H9 (cell line): ENCODE data around the gene SORBS1. TPM values are rescaled to one million over a fixed set of nuclear protein-coding genes. Genes with fewer than 3 reads are reported as not detected.
A peak's percentile ranks its signal among the peaks of the same experiment; 100 is the strongest.

Experiments
- DNase-seq: peaks from one replicate; pipeline ENCODE4 v3.0.0-alpha.2; 2017
- H2AFZ ChIP-seq: one replicate; pipeline ENCODE4 v1.6.1; 2013; ENCODE audit warnings: mild to moderate bottlenecking, low read length, control low read depth, moderate library complexity
- H2AK5ac ChIP-seq: 2 replicates; pipeline ENCODE4 v1.6.1; 2013; ENCODE audit warnings: low read length, control low read depth, mixed read lengths; ENCODE audit not compliant: insufficient read length
- H2BK120ac ChIP-seq: one replicate; pipeline ENCODE4 v1.6.1; 2013; ENCODE audit warnings: low read depth, mild to moderate bottlenecking, low read length, control low read depth, inconsistent platforms; ENCODE audit not compliant: poor library complexity, severe bottlenecking
- H2BK12ac ChIP-seq: 2 replicates; pipeline ENCODE4 v1.6.1; 2013; ENCODE audit warnings: low read length, control low read depth, mixed read lengths, low read depth; ENCODE audit not compliant: insufficient read length
- H2BK15ac ChIP-seq: 2 replicates; pipeline ENCODE4 v1.6.1; 2013; ENCODE audit warnings: low read depth, low read length, control low read depth
- H2BK20ac ChIP-seq: one replicate; pipeline ENCODE4 v1.6.1; 2013; ENCODE audit warnings: low read depth, mild to moderate bottlenecking, low read length, control low read depth, inconsistent platforms; ENCODE audit not compliant: poor library complexity, severe bottlenecking
- H2BK5ac ChIP-seq: 2 replicates; pipeline ENCODE4 v1.6.1; 2013; ENCODE audit warnings: low read length, control low read depth, mixed read lengths; ENCODE audit not compliant: insufficient read length
- H3K14ac ChIP-seq: 2 replicates; pipeline ENCODE4 v1.6.1; 2013; ENCODE audit warnings: low read length, control low read depth; ENCODE audit not compliant: insufficient read depth
- H3K18ac ChIP-seq: 2 replicates; pipeline ENCODE4 v1.6.1; 2013; ENCODE audit warnings: low read depth, mild to moderate bottlenecking, mixed read lengths, low read length, control low read depth; ENCODE audit not compliant: insufficient read length
- H3K23ac ChIP-seq: 2 replicates; pipeline ENCODE4 v1.6.1; 2013; ENCODE audit warnings: low read length, control low read depth, mixed read lengths, low read depth; ENCODE audit not compliant: insufficient read length
- H3K23me2 ChIP-seq: 2 replicates; pipeline ENCODE4 v1.6.1; 2013; ENCODE audit warnings: low read depth, mild to moderate bottlenecking, mixed read lengths, low read length, control low read depth; ENCODE audit not compliant: insufficient read length, poor library complexity, severe bottlenecking
- H3K27ac ChIP-seq: 2 replicates; pipeline ENCODE4 v1.5.1; 2013; ENCODE audit warnings: low read length, control low read depth, mixed read lengths, low read depth; ENCODE audit not compliant: insufficient read length
- H3K27me3 ChIP-seq: 2 replicates; pipeline ENCODE4 v1.6.1; 2013; ENCODE audit warnings: low read length, control low read depth, inconsistent platforms; ENCODE audit not compliant: insufficient read depth
- H3K4ac ChIP-seq: 2 replicates; pipeline ENCODE4 v1.6.1; 2013; ENCODE audit warnings: low read depth, mild to moderate bottlenecking, control low read depth, inconsistent platforms, low read length, moderate library complexity
- H3K4me1 ChIP-seq: 2 replicates; pipeline ENCODE4 v1.6.1; 2013; ENCODE audit warnings: low read length, control low read depth, inconsistent platforms; ENCODE audit not compliant: insufficient read depth
- H3K4me2 ChIP-seq: 2 replicates; pipeline ENCODE4 v1.6.1; 2013; ENCODE audit warnings: low read length, control low read depth, mixed read lengths; ENCODE audit not compliant: insufficient read length, insufficient read depth
- H3K56ac ChIP-seq: 2 replicates; pipeline ENCODE4 v1.6.1; 2013; ENCODE audit warnings: low read depth, mild to moderate bottlenecking, mixed read lengths, low read length, control low read depth; ENCODE audit not compliant: insufficient read length
- H3K79me1 ChIP-seq: 2 replicates; pipeline ENCODE4 v1.6.1; 2013; ENCODE audit warnings: low read depth, mild to moderate bottlenecking, moderate library complexity, low read length, control low read depth, inconsistent platforms; ENCODE audit not compliant: insufficient read depth, poor library complexity, severe bottlenecking
- H3K79me2 ChIP-seq: 2 replicates; pipeline ENCODE4 v1.6.1; 2013; ENCODE audit warnings: low read length, control low read depth, inconsistent platforms; ENCODE audit not compliant: insufficient read depth
- H3K9ac ChIP-seq: 2 replicates; pipeline ENCODE4 v1.6.1; 2013; ENCODE audit warnings: low read length, control low read depth, mixed read lengths; ENCODE audit not compliant: insufficient read length; ENCODE audit errors: extremely low read depth
- H3K9me3 ChIP-seq: one replicate; pipeline ENCODE4 v1.6.1; 2013; ENCODE audit warnings: low read depth, low read length, inconsistent platforms; ENCODE audit not compliant: control insufficient read depth
- H3T11ph ChIP-seq: one replicate; pipeline ENCODE4 v1.6.1; 2013; ENCODE audit warnings: mild to moderate bottlenecking, low read length, control low read depth, inconsistent platforms
- H4K20me1 ChIP-seq: one replicate; pipeline ENCODE4 v1.6.1; 2013; ENCODE audit not compliant: control insufficient read depth, insufficient read length, insufficient read depth
- H4K5ac ChIP-seq: 2 replicates; pipeline ENCODE4 v1.6.1; 2013; ENCODE audit warnings: low read depth, mild to moderate bottlenecking, mixed read lengths, low read length, control low read depth; ENCODE audit not compliant: insufficient read length
- H4K8ac ChIP-seq: replicated peaks from 2 replicates; pipeline ENCODE4 v1.6.1; 2013; ENCODE audit warnings: low read length, control low read depth, mixed read lengths, low read depth; ENCODE audit not compliant: insufficient read length
- H4K91ac ChIP-seq: 2 replicates; pipeline ENCODE4 v1.6.1; 2013; ENCODE audit warnings: low read depth, mild to moderate bottlenecking, moderate library complexity, mixed read lengths, low read length, control low read depth; ENCODE audit not compliant: insufficient read length
- H3K27ac Mint-ChIP-seq, 3 experiments: 2 replicates in 2 of 3; 3 replicates in 1 of 3; pipeline ENCODE4 v1.8.0; 2020 to 2021; ENCODE audit warnings: mixed read lengths in 3 of 3, mild to moderate bottlenecking in 1 of 3, moderate library complexity in 1 of 3
- H3K27me3 Mint-ChIP-seq: 2 replicates; pipeline ENCODE4 v1.8.0; 2021; ENCODE audit warnings: low read depth, mild to moderate bottlenecking, moderate library complexity, mixed read lengths
- H3K36me3 Mint-ChIP-seq, 3 experiments: 2 replicates in 2 of 3; 3 replicates in 1 of 3; pipeline ENCODE4 v1.8.0; 2020 to 2021; ENCODE audit warnings: low read depth in 3 of 3, mixed read lengths in 3 of 3; ENCODE audit not compliant: insufficient read depth in 1 of 3
- H3K4me1 Mint-ChIP-seq, 2 experiments: 2 replicates each; pipeline ENCODE4 v1.8.0; 2020; ENCODE audit warnings: mixed read lengths in 2 of 2
- H3K4me3 Mint-ChIP-seq, 2 experiments: 2 replicates in 1 of 2; 3 replicates in 1 of 2; pipeline ENCODE4 v1.8.0; 2020 to 2021; ENCODE audit warnings: mild to moderate bottlenecking in 2 of 2, mixed read lengths in 2 of 2, moderate library complexity in 1 of 2
- H3K9me3 Mint-ChIP-seq, 2 experiments: 2 replicates in 1 of 2; 3 replicates in 1 of 2; pipeline ENCODE4 v1.8.0; 2020; ENCODE audit warnings: mild to moderate bottlenecking in 2 of 2, mixed read lengths in 2 of 2, moderate library complexity in 1 of 2
- WGBS: extraction: QIAGEN DNeasy Blood & Tissue Kit; methylation state at CpG from one replicate; pipeline ENCODE4 v1.1.7; 2013; ENCODE audit warnings: missing lambda C conversion rate, low lambda C conversion rate, mixed read lengths; ENCODE audit not compliant: insufficient read length; ENCODE audit errors: extremely low coverage; 5-methylcytosine and 5-hydroxymethylcytosine counted together
- total RNA-seq: library from RNA; stranded (reverse); gene quantifications from 2 replicates; pipeline ENCODE4 v1.2.1, GENCODE V29; 2021
- TF ChIP-seq, protein P1 (sequence below): fragments of 200-600 bp; sonication (generic); conservative IDR thresholded peaks from 3 replicates; pipeline ENCODE4 v1.8.0; 2021; ENCODE audit warnings: antibody characterized with exemption, mild to moderate bottlenecking

SORBS1 gene
- total RNA-seq, 1 experiment from 2014 or later: 24.3 TPM

DNA sequence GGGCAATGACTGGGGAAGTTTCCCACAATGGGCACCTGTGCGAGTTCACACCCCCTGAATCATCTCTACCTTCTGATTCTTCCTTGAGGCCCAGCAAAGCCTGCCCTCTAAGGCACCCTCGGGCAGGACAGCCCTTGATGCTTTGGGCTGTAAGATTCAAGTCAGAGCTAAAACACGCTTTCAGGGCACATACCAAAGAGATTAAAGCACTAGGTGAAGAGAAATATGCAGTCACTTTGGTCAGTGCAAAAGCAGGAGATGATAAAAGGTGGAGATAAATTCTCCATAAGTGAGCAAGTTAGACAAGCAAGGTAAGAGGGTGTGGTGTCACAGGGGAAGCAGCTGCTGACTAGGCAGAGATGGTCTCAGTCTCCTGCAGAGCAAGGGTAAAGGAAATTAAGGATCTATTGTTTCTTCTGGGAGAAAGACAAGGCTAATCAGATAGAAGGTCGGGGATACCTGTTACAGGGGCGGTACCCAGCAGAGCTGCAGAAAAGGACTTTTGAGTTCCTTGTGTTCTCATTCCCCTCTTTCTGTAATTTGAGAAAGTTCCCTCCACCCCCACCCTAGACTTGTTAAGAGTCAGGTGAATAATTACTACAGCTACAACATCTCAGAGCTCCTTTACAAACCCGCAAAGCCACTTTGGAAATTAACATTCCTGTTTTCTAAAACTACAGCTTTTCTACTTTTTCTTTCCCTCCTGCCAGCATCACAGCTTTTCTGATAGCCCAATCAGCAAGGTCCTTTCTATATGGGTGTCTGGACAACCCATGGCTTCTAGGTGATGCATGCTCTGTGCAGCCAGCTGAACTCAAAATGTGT is 296.7 kb downstream of the SORBS1 start:
- peaks cover 46 to 59% of the 10 kb centered on the region in 2 experiments for H3K4me1 Mint-ChIP-seq
- H3K79me2 ChIP-seq: no peaks in the 10 kb centered on the region
- H2BK120ac ChIP-seq: no peak overlapping the region
- H3T11ph ChIP-seq: no peak overlapping the region
- H3K27ac Mint-ChIP-seq: peak overlapping the region; percentile 93 to 100 (median 96)
- H3K27ac ChIP-seq: peak overlapping the region; percentile 73
- peaks cover 4% of the 10 kb centered on the region for H3K79me1 ChIP-seq
- H4K5ac ChIP-seq: no peak overlapping the region
- no peak overlapping the region for H3K23ac ChIP-seq
- no peak overlapping the region for H3K9ac ChIP-seq
- H3K4me2 ChIP-seq: peak overlapping the region; percentile 9
- H2BK20ac ChIP-seq: no peak overlapping the region
- H3K56ac ChIP-seq: no peak overlapping the region
- H3K4ac ChIP-seq: no peak overlapping the region
- no peak overlapping the region for H2BK5ac ChIP-seq
- H2BK15ac ChIP-seq: no peak overlapping the region
- H3K9me3 ChIP-seq: no peaks in the 10 kb centered on the region
- no peaks in the 10 kb centered on the region for H3K27me3 ChIP-seq
- no peak overlapping the region for H4K91ac ChIP-seq
- no peaks in the 10 kb centered on the region for H3K9me3 Mint-ChIP-seq
- H3K18ac ChIP-seq: peak overlapping the region; percentile 47
- no peak overlapping the region; a peak in 2 of 5 replicates for H3K4me3 Mint-ChIP-seq
- no peaks in the 10 kb centered on the region for H3K23me2 ChIP-seq
- H3K27me3 Mint-ChIP-seq: no peaks in the 10 kb centered on the region
- H4K8ac ChIP-seq: no peak overlapping the region
- TF ChIP-seq, protein P1, sequence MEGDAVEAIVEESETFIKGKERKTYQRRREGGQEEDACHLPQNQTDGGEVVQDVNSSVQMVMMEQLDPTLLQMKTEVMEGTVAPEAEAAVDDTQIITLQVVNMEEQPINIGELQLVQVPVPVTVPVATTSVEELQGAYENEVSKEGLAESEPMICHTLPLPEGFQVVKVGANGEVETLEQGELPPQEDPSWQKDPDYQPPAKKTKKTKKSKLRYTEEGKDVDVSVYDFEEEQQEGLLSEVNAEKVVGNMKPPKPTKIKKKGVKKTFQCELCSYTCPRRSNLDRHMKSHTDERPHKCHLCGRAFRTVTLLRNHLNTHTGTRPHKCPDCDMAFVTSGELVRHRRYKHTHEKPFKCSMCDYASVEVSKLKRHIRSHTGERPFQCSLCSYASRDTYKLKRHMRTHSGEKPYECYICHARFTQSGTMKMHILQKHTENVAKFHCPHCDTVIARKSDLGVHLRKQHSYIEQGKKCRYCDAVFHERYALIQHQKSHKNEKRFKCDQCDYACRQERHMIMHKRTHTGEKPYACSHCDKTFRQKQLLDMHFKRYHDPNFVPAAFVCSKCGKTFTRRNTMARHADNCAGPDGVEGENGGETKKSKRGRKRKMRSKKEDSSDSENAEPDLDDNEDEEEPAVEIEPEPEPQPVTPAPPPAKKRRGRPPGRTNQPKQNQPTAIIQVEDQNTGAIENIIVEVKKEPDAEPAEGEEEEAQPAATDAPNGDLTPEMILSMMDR: no peak
- no CpG with 5 or more reads among the region's 6 CpGs for WGBS
- no peak overlapping the region; the same call in none of the 2 replicates for H3K14ac ChIP-seq
- no peak overlapping the region for H2BK12ac ChIP-seq
- no peak overlapping the region for H2AK5ac ChIP-seq
- peaks cover 13% of the 10 kb centered on the region for H3K4me1 ChIP-seq
- peaks cover 7 to 62% (median 48%) of the 10 kb centered on the region in 3 experiments; a peak in 6 of 7 replicates for H3K36me3 Mint-ChIP-seq
- H4K20me1 ChIP-seq: no peaks in the 10 kb centered on the region
- H2AFZ ChIP-seq: no peak overlapping the region
- DNase-seq: peak; percentile 73
